C4-2B (cell line): ENCODE results near the gene RIPOR3.

Experiments used
- CTCF ChIP-seq: fragments of 450-650 bp; conservative IDR thresholded peaks from 2 replicates; pipeline ENCODE4 v1.5.1; 2017; ENCODE audit warnings: mild to moderate bottlenecking
- ZFX ChIP-seq: fragments of 450-650 bp; IDR thresholded peaks from 2 replicates; pipeline ENCODE4 v1.6.1; 2017

GRCh38 chr20:50558483-50558925, 132.8 kb downstream of the RIPOR3 start:
- TF ChIP-seq CTCF (no peak), ZFX (no peak)
